Stimulated activated CD8-positive, alpha-beta memory T cell treated with anti-CD3 and anti-CD28 coated beads, Interleukin-4, amount 100 ng/mL, for 4 hours (primary cell): ENCODE results near the gene IFT81.
"Not testable (repeated sequence)": the region's sequence is repeated elsewhere in the genome, so short reads cannot be mapped to it uniquely, and the experiment has no call there.

Experiments used
- DNase-seq, 2 donors: peaks; one replicate each; pipeline ENCODE4 v3.0.0-alpha.2; 2020; ENCODE audit warnings: low read depth in 2 of 2, low spot score in 1 of 2

Gene IFT81

GRCh38 chr12:110108309-110109036 is 15.7 kb upstream of the IFT81 start:
- no peak for DNase-seq

- DNase-seq: no peak
Measured at GRCh38 chr12:110109037-110109836, 14.9 kb upstream of the IFT81 start.

- no peak for DNase-seq
Measured at GRCh38 chr12:110109837-110110535, 14.2 kb upstream of the IFT81 start.

GRCh38 chr12:110111476-110112334 is 12.5 kb upstream of the IFT81 start:
- DNase-seq: no peak

- no peak for DNase-seq
Measured at GRCh38 chr12:110112335-110112660, 11.9 kb upstream of the IFT81 start.

GRCh38 chr12:110114528-110114937 is 9.6 kb upstream of the IFT81 start:
- no peak for DNase-seq

GRCh38 chr12:110115675-110116074 is 8.5 kb upstream of the IFT81 start:
- DNase-seq: no peak

- no peak for DNase-seq
Measured at GRCh38 chr12:110116623-110117022, 7.5 kb upstream of the IFT81 start.

GRCh38 chr12:110117210-110117609 is 6.9 kb upstream of the IFT81 start:
- not testable (repeated sequence) for DNase-seq

- no peak for DNase-seq
Measured at GRCh38 chr12:110117956-110118685, 6.0 kb upstream of the IFT81 start.

- no peak for DNase-seq
Measured at GRCh38 chr12:110122929-110123328, 1.2 kb upstream of the IFT81 start.

GRCh38 chr12:110123919-110124268 is 263 bp upstream of the IFT81 start:
- DNase-seq: no peak

- DNase-seq: no peak
Measured at GRCh38 chr12:110126557-110126956, 2.4 kb downstream of the IFT81 start.

GRCh38 chr12:110134691-110135411 is 10.7 kb downstream of the IFT81 start:
- no peak for DNase-seq

- DNase-seq: no peak
Measured at GRCh38 chr12:110135806-110136205, 11.6 kb downstream of the IFT81 start.

- no peak for DNase-seq
Measured at GRCh38 chr12:110137786-110138185, 13.6 kb downstream of the IFT81 start.

GRCh38 chr12:110141389-110141788 is 17.2 kb downstream of the IFT81 start:
- no peak for DNase-seq

- DNase-seq: no peak
Measured at GRCh38 chr12:110146986-110147385, 22.8 kb downstream of the IFT81 start.

- no peak for DNase-seq
Measured at GRCh38 chr12:110149086-110149660, 25.0 kb downstream of the IFT81 start.

GRCh38 chr12:110156766-110157165 is 32.6 kb downstream of the IFT81 start:
- DNase-seq: no peak
